SIG-M5 (cell line): ENCODE measurements around the gene OPRL1.
"Not testable (repeated sequence)": the region's sequence is repeated elsewhere in the genome, so short reads cannot be mapped to it uniquely, and the experiment has no call there.

ENCODE experiments used
- DNase-seq: peaks from one replicate; lab custom pipeline; 2025; lab: John Stamatoyannopoulos, UW

The OPRL1 gene

GRCh38 chr20:64087226-64087825 is 7.4 kb downstream of the OPRL1 start:
- not testable (repeated sequence) for DNase-seq

- not testable (repeated sequence) for DNase-seq
These were observed 8.7 kb downstream of the OPRL1 start for GRCh38 chr20:64088586-64088985.

- no peak for DNase-seq
These were observed 10.3 kb downstream of the OPRL1 start for GRCh38 chr20:64090165-64090564.

GRCh38 chr20:64091340-64091739 is 11.5 kb downstream of the OPRL1 start:
- no peak for DNase-seq

GRCh38 chr20:64091770-64092169 is 11.9 kb downstream of the OPRL1 start:
- no peak for DNase-seq

GRCh38 chr20:64092258-64093012 is 12.6 kb downstream of the OPRL1 start:
- no peak for DNase-seq

GRCh38 chr20:64093013-64093503 is 13.2 kb downstream of the OPRL1 start:
- no peak for DNase-seq

- no peak for DNase-seq
These were observed 15.6 kb downstream of the OPRL1 start for GRCh38 chr20:64095455-64095854.

GRCh38 chr20:64095927-64096326 is 16.0 kb downstream of the OPRL1 start:
- DNase-seq, result no peak

- DNase-seq, result no peak
These were observed 16.7 kb downstream of the OPRL1 start for GRCh38 chr20:64096535-64096934.

- DNase-seq, result no peak
These were observed 18.7 kb downstream of the OPRL1 start for GRCh38 chr20:64098471-64099013.

- no peak for DNase-seq
These were observed 19.4 kb downstream of the OPRL1 start for GRCh38 chr20:64099086-64099786.

- no peak for DNase-seq
These were observed 20.1 kb downstream of the OPRL1 start for GRCh38 chr20:64099880-64100565.

GRCh38 chr20:64100566-64100888 is 20.6 kb downstream of the OPRL1 start:
- no peak for DNase-seq

GRCh38 chr20:64100946-64101688 is 21.2 kb downstream of the OPRL1 start:
- no peak for DNase-seq

- no peak for DNase-seq
These were observed 22.1 kb downstream of the OPRL1 start for GRCh38 chr20:64101731-64102621.

- no peak for DNase-seq
These were observed 22.9 kb downstream of the OPRL1 start for GRCh38 chr20:64102647-64103354.

GRCh38 chr20:64103871-64104666 is 24.2 kb downstream of the OPRL1 start:
- no peak for DNase-seq
